HG03558 (cell line): ENCODE measurements around the gene PHF13.

Experiments
- ATAC-seq: cut with Tn5 transposase; IDR thresholded peaks from one replicate; pipeline ENCODE4 v1.9.1; 2021; ENCODE audit warnings: moderate number of reproducible peaks; ENCODE audit not compliant: unreplicated experiment; ENCODE audit errors: extremely low read depth

PHF13 gene

GRCh38 chr1:6601049-6601922 lies 12.2 kb upstream of the PHF13 start:
- ATAC-seq = no peak

- ATAC-seq = peak; percentile 14
These were observed 11.4 kb upstream of the PHF13 start for GRCh38 chr1:6601923-6602668.

- peak; percentile 31 for ATAC-seq
These were observed 10.8 kb upstream of the PHF13 start, which contains the start of gene KLHL21 for GRCh38 chr1:6602669-6603237. TSS of gene KLHL21 (minus strand) at chr1:6602869. CDS start at chr1:6602817, 52 bp downstream.

- peak; percentile 10 for ATAC-seq
These were observed 10.2 kb upstream of the PHF13 start for GRCh38 chr1:6603238-6603914.

GRCh38 chr1:6603915-6604558 lies 9.5 kb upstream of the PHF13 start:
- ATAC-seq = no peak

DNA sequence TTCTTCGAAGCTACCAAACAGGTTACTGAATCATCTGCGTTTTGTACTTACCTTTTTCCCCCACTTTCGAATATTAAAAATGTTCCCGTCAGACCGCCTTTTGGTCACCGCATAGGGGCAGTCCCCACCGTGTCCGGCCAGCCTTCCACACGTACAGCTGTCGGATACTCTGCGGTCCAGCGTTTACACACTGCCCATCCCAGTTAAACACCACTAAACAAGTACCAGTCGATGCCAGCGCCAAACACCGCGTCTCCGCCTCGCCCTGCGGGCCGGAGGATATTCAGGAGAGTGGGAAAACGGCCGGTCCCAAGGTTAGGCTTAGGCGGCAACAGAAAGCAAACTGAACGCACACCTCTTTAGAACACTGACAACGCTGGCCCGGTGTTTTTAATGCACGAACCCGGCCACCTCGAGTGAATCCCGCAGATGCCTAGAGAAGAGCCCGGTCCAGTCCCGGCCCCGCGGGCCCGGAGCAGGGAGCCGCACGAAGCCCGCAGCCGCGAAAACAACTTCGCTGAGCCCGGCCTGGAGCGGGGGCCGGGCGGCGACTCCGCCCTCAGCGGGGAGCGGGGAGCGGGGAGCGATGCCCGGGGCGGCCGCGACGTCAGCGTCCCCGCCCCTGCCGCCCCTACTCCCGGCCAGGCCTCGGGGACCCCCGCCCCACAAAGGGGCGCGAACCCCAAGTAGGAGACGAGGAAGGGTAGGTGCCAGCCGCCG lies 730 bp upstream of the PHF13 start:
- peak; percentile 5 for ATAC-seq

DNA sequence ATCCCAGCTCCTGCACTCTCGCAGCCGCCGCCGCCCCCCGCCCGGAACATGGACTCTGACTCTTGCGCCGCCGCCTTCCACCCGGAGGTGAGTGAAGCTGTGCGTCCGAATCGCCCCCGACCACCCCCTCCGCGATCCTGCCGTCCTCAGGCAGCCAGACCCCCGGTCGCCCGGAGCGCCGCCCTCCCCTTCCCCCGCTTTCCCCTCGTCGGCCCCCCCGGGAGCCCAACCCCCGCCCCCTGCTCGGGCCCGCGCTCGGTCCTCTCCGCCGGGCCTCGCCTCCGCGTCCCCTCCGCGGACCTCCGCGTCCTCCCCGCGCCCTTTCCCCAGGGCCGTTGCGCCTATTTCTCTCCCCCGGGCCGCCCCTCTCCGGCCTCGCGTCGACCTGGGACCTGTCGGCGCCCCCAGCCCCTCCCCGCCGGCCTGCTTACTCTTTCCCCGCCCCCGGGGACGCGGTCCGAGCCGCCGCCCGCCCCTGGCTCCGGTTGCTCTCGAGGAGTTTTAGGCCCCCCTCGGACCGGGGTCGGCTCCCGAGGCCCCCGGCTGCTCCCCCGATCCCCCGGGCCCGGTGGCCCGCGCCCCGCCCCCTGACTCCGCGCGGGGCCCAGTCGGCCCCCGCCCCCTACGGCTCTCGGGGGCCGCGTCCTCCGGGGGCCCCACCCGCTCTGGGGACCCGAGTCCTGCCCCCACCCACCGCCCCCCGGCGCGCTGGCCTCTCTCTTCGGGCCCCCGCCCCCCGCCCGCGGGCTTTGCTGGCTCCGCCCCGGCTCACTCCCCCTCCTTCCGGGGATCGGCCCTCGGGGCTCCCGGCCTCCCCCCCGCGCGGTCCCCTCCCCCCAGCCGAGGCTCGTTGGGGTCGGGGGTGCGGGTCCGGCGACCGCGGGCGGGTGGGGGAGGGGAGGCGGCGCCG lies 743 bp downstream of the PHF13 start:
- no peak for ATAC-seq

DNA sequence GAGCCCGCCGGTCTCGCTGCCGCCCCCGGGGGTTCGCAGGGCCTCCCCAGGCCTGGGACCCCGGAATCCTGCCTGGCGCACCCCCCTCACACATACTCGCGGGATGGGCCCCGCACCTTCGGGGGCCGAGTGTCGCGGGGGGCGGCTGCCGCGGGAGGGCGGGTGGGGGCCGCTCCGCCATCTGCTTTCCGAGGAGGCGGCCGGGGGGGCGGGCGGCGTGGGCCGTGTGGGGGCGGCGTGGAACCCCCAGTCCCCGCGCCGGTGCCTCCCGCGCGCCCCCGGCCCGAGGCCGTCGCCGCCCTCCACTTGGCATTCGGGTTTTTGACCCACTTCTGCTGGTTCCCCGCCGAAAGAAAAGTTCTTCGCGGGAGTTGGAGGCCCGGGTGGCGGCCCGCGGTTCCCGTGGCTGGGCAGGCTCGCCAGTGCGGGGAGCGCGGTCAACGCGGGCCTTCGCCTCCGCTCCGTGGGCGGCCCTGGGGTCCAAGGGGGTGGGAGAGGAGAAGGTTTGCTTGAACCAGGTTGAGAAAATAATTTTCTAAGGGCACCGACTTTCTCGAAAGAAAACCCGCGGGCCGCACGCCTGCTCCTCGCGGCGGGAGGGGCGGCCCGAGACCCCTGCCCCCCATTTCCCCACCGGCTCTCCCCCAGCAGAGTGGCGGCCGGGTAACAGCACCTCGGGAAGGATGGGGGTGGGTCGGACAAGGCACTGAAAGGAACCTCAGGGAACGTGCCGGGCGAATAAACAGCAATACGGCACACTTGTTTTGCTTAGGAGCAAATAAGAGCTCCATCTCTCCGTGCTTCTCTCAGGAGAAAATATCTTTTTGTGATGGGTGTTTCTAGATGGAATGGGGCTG lies 1.6 kb downstream of the PHF13 start:
- no peak for ATAC-seq

- no peak for ATAC-seq
These were observed 5.5 kb downstream of the PHF13 start for GRCh38 chr1:6619045-6619444.

DNA sequence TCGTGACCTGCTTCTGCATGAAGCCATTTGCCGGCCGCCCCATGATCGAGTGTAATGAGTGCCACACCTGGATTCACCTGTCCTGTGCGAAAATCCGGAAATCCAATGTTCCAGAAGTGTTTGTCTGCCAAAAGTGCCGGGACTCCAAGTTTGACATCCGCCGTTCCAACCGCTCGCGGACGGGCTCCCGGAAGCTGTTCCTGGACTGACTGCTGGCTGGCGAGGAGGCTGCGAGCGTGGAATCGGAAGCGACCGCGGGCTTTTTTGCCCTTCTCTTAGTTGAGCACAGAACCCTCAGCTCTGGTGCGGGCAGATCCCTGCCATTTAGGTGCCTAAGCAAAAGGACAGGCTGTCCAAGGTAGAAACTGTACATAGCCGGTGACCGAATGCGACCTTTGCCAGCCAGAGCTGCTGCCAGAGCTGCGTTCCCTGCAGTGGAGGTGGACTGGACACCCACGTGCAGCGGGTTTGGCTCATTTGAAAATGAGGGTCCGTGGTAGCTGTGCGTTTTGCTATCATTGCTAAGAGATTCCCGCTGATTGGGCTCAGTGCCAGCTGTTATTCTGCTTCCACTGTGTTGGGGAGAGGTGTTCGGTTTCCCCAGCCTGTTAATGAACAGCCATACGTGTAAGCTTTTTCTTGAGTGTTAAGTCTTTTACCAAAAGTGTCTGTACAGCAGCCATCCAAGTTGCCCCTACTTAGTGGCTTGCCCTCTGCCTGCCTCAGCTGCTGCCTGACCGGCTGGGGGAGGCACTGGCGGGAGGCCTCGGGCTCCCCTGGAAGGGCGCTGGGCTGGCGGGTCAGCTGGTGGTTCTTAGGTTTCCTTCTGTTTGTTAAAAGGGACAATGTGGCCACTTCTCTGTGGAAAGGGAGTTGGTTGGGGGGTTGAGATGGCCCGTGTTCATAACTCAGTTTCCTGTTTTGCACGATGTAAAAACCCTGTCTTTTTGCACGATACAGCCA lies 8.2 kb downstream of the PHF13 start:
- no peak for ATAC-seq

DNA sequence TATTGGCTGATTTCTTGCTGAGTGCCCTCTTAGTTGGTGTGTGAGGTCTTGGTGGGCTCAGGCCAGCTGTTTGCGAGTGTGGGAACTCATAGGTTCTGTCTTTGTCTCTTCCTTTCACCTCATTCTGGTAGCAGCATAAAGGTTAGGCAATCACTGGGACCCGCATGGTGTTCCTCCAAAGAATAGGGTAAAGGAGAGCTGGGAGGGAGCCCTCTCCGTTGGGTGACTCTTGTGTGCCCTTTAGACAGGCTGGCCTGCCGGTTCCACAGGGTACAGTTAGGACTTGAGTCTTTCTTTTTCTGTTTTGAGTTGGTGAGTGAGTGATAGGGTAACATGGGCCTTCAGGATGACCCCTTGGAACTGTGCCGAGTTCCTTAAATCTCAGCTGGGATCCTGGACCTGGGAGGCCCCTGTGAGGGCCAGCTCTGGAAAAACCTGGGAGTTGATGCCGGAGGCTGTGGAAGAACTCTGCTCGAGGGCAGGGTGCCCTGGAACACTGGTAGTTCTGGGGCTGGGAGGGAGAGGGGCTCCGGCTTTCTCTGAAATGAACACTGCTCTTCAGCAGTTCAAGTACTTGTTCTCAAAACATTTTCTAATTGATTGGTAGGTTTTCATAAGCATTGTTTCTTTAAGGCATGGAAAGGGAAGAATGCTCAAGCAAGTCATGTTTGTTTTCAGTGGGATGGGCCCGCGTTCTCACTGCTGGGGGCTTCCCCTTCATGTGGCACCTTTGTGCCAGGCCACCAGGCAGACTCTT lies 9.0 kb downstream of the PHF13 start:
- ATAC-seq = no peak

- ATAC-seq = no peak
These were observed 9.9 kb downstream of the PHF13 start for GRCh38 chr1:6623269-6623965.

DNA sequence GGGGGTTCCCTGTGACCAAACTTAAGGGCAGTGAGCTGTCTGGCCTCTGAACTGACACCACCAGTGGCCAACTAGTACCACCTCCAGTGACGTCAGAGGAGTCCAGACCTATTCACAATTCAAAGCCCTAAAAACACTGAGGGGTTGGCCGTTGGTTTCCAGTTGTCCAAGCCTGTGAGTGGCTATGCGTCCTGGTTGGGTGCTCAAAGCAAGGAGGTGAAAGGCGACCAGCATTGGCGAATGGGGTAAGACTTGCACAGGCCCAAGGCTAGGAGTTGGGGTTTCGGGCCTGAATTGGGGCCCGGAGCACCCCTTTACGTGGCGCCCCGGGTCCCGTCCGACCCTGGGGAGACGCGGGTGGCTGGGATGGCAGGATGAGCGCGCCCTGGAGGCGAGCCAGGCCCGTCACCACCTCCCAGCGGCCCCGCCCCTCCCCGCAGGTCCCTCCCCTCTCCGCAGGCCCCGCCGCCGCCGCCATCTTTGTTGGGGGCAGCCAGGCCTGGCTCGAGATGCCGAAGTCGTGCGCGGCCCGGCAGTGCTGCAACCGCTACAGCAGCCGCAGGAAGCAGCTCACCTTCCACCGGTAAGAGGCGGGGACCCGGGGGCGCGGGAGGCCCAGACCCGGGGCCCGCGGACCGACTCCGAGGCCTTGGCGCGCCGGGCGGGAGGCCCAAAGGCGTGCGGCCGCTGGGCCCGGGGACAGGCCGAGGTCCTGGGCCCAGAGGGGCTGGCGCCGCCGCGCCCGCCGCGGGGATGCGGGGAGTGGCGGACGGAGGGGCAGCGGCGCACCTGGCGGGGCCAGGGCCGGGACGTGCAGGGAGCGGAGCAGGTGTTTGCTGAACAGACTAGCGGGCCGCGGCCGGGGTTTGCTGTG lies 11.4 kb downstream of the PHF13 start, which contains the start of gene THAP3:
THAP3 (plus strand) TSS at position 159 of the 874 bp plus-strand sequence; CDS start at position 510, 351 bp downstream.
- no peak for ATAC-seq

DNA sequence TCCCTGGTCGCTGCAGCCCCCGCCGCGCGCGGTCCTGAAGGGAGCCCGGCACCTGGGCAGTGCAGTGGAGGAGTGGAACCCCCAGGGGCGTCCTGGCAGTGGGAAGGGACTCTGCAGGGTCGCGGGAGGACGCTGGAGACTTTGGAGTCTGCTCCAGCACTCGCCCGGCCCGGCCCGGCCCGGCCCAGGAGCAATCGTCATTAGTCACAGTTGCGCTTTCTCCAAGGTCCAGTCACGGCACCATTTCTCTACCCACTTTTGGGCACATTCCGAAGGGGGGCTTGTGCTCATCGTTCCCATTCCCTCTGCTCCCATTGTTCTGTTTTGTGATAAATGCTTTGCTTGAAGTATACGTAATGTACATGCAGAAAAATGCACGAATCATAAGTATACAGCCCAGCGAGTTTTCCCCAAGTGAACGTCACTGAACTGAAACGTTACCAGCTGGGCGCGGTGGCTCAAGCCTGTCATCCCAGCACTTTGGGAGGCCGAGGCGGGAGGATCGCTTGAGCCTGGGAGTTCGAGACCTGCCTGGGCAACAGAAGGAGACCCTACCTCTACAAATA lies 12.1 kb downstream of the PHF13 start:
- ATAC-seq = no peak
